Effector memory CD4-positive, alpha-beta T cell (primary cell): Measurements from ENCODE around the gene ZNF12.

Experiments used
- DNase-seq, 3 donors: peaks; one replicate each; pipeline ENCODE4 v3.0.0-alpha.2; 2020
- H3K27ac ChIP-seq: 2 replicates; pipeline ENCODE4 v1.7.0; 2013; ENCODE audit warnings: mild to moderate bottlenecking, low read length, moderate library complexity; ENCODE audit not compliant: insufficient read depth, poor library complexity, severe bottlenecking
- H3K27me3 ChIP-seq: replicated peaks from 2 replicates; pipeline ENCODE4 v1.7.0; 2013; ENCODE audit warnings: mild to moderate bottlenecking, low read length; ENCODE audit not compliant: insufficient read depth, control insufficient read depth, poor library complexity, severe bottlenecking
- H3K36me3 ChIP-seq: 2 replicates; pipeline ENCODE4 v1.7.0; 2013; ENCODE audit warnings: mild to moderate bottlenecking, low read length, moderate library complexity; ENCODE audit not compliant: control insufficient read depth, insufficient read depth
- H3K4me1 ChIP-seq: 2 replicates; pipeline ENCODE4 v1.7.0; 2013; ENCODE audit warnings: low read length, mild to moderate bottlenecking; ENCODE audit not compliant: control insufficient read depth, insufficient read depth, poor library complexity, severe bottlenecking
- H3K4me3 ChIP-seq: 2 replicates; pipeline ENCODE4 v1.7.0; 2013; ENCODE audit warnings: low read length, low read depth, mild to moderate bottlenecking; ENCODE audit not compliant: insufficient read depth, poor library complexity, severe bottlenecking
- H3K9me3 ChIP-seq: 2 replicates; pipeline ENCODE4 v1.7.0; 2013; ENCODE audit warnings: mild to moderate bottlenecking, low read length, moderate library complexity; ENCODE audit not compliant: control insufficient read depth

Gene ZNF12

GRCh38 chr7:6654842-6655610, 51.7 kb downstream of the ZNF12 start:
- DNase-seq = no peak
- Histone ChIP-seq H3K27ac (no peak overlapping the region), H3K4me3 (no peak overlapping the region), H3K27me3 (no peaks in the 10 kb centered on the region), H3K9me3 (no peaks in the 10 kb centered on the region), H3K4me1 (no peaks in the 10 kb centered on the region), H3K36me3 (peaks cover 36% of the 10 kb centered on the region)

DNA sequence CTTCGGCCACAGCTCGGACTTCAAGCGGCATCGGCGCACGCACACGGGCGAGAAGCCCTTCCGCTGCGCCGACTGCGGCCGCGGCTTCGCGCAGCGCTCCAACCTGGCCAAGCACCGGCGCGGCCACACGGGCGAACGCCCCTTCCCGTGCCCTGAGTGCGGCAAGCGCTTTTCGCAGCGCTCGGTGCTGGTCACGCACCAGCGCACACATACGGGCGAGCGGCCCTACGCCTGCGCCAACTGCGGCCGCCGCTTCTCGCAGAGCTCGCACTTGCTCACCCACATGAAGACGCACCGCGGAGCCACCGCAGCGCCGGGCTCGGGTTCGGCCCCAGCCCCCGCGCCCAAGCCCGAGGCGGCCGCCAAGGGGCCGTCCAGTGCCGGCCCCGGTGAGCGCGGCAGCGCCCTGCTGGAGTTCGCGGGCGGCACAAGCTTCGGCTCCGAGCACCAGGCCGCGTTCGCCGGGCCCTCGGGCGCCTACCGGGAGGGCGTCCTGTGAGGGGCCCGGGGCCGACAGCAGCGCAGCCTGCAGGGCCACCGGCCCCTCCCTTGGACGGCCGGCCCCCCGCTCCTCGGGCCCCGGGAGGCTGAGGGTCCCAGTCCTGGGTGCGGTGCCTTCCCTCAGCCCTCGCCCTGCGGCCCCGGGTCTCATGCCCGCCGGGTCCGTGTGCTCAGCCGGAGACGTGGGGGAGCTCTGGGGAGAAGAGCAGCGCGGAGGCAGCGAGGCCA, 52.5 kb downstream of the ZNF12 start:
- Histone ChIP-seq H3K36me3 (peaks cover 44% of the 10 kb centered on the region), H3K4me1 (no peaks in the 10 kb centered on the region), H3K9me3 (no peaks in the 10 kb centered on the region), H3K27me3 (no peaks in the 10 kb centered on the region), H3K4me3 (no peak overlapping the region), H3K27ac (no peak overlapping the region)
- DNase-seq = no peak

- Histone ChIP-seq H3K36me3 (peaks cover 53% of the 10 kb centered on the region), H3K4me1 (no peaks in the 10 kb centered on the region), H3K27me3 (no peaks in the 10 kb centered on the region), H3K27ac (no peak overlapping the region), H3K4me3 (no peak overlapping the region), H3K9me3 (no peaks in the 10 kb centered on the region)
- no peak for DNase-seq
Observed at GRCh38 chr7:6653071-6654003, 53.4 kb downstream of the ZNF12 start.

- Histone ChIP-seq H3K36me3 (peaks cover 60% of the 10 kb centered on the region), H3K9me3 (no peaks in the 10 kb centered on the region)
Observed at GRCh38 chr7:6652446-6653011, 54.2 kb downstream of the ZNF12 start.

DNA sequence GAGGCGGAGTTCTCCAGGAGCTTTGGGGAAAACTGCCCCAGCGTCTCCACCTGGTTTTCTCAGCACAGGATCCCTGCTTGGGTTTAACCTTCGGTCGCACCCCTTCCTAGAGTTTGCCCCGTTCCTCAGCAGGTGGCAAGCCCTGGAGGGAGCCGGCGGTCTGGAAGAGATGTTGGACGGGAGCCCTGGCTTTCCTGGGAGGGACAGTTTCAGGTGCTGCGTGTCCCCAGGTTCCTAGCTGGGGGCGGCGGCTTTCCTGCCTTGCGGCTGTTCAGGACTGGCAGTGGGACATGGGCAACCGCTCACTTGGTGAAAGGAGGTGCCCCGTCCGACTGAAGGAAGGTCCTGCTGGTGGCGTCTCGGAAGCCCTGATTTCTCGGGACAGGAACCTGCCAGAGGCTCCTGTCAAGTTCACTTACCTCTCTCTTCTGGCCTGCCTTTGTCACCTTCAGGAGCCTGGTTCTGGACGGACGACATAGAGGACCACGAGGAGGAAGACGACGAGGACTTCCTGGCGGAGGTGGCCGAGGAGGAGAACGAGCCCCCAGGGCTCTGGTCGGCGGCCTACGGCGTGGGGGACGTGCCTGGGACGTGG, 54.8 kb downstream of the ZNF12 start:
- DNase-seq = no peak
- H3K36me3 ChIP-seq = peaks cover 64% of the 10 kb centered on the region
- no peaks in the 10 kb centered on the region for H3K27me3 ChIP-seq
- no peak overlapping the region for H3K27ac ChIP-seq
- H3K4me3 ChIP-seq = no peak overlapping the region
- no peaks in the 10 kb centered on the region for H3K4me1 ChIP-seq
- H3K9me3 ChIP-seq = no peaks in the 10 kb centered on the region

More at GRCh38 chr7:6652446-6653011, 54.2 kb downstream of the ZNF12 start:
- no peak for DNase-seq
- Histone ChIP-seq H3K27me3 (no peaks in the 10 kb centered on the region), H3K4me3 (no peak overlapping the region), H3K4me1 (no peaks in the 10 kb centered on the region), H3K27ac (no peak overlapping the region)

- H3K27me3 ChIP-seq = no peaks in the 10 kb centered on the region
- DNase-seq = no peak
- no peaks in the 10 kb centered on the region for H3K4me1 ChIP-seq
- H3K9me3 ChIP-seq = no peaks in the 10 kb centered on the region
- no peak overlapping the region for H3K4me3 ChIP-seq
- H3K36me3 ChIP-seq = peaks cover 67% of the 10 kb centered on the region
- no peak overlapping the region for H3K27ac ChIP-seq
Observed at GRCh38 chr7:6650521-6651011, 56.2 kb downstream of the ZNF12 start.

DNA sequence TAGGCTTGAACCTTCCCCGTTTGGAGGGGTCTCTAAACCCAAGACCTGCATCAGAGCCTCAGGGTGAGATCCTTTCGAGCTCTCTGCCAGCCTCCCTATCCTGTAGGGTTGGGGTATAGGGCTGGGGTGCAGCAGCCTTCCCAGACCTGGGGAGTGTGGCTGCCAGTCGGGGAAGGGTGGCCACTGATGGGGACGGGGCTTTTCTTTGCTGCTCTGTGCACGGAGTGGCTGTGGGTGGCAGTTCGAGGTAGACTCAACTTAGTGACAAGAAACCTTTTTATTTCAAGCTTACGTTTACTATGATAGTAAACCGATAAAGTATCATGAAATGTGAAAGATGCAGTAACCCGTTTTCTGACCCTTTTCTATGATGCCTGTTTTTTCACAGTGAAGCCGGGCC, 56.7 kb downstream of the ZNF12 start:
- H3K4me1 ChIP-seq = no peaks in the 10 kb centered on the region
- no peak overlapping the region for H3K27ac ChIP-seq
- peaks cover 64% of the 10 kb centered on the region for H3K36me3 ChIP-seq
- no peak for DNase-seq
- no peak overlapping the region for H3K4me3 ChIP-seq
- no peaks in the 10 kb centered on the region for H3K9me3 ChIP-seq
- H3K27me3 ChIP-seq = no peaks in the 10 kb centered on the region

DNA sequence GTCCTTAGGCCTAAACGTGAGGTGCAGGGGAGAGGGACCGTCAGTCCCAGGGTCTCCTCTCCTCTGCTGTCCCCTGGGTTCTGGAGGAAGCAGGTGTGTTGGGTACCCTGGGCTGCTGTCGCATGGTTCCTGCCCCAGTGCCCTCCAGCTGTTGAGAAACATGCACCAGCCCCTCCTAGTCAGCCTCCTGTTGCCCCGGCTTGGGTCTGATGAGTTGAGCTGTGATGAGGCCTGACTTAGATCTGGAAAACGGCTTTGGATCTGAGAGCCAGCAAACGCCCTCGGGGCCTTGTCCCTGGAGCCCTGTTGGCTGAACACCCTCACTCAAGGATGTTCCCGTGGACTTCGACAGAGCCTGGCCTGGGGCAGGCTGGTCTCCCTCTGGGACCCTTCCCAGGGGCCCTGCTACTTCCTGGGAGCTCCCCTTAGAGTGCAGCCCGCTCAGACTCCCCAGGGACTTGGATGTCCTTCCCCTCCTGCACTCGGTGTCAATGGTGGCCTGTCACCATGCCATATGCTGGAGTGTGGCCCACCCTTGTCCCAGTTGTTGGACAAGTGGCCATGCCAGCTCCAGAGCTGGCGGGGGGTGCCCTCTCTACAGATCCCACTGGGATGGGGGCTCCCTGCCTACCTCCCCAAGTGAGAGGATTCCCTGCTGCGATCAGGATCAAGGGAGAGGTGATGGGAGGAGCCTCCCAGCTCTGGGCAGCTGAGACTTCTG, 57.3 kb downstream of the ZNF12 start:
- Histone ChIP-seq H3K9me3 (no peaks in the 10 kb centered on the region), H3K36me3 (peaks cover 68% of the 10 kb centered on the region), H3K4me3 (no peak overlapping the region), H3K4me1 (no peaks in the 10 kb centered on the region), H3K27ac (no peak overlapping the region), H3K27me3 (no peaks in the 10 kb centered on the region)
- no peak for DNase-seq

DNA sequence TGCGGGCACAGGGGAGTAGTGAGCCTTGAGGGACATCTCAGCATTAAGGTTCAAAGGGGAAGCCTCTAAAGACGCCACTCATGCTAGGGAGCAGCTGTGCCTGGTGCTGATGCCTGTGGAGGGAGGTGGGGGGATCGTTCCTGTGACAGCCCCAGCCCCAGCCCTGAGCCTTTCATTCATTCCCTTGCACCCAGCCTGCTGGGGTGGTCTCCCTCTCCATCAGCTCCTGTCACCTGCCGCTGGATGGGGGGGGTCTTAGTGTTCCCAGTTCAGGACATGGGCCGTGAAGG, 58.0 kb downstream of the ZNF12 start:
- H3K9me3 ChIP-seq = no peaks in the 10 kb centered on the region
- H3K4me1 ChIP-seq = no peaks in the 10 kb centered on the region
- DNase-seq = no peak
- H3K4me3 ChIP-seq = no peak overlapping the region
- no peak overlapping the region for H3K27ac ChIP-seq
- peaks cover 74% of the 10 kb centered on the region for H3K36me3 ChIP-seq
- H3K27me3 ChIP-seq = no peaks in the 10 kb centered on the region
